HepG2 (cell line): ENCODE data around the gene UBE2Q2. TPM values are rescaled to one million over a fixed set of nuclear protein-coding genes. Genes with fewer than 3 reads are reported as not detected.

Experiments used
- ATAC-seq: fragments of 200-7000 bp; cut with Tn5 transposase; 3 replicates; pipeline ENCODE4 v1.9.1; 2020; ENCODE audit warnings: mild to moderate bottlenecking, moderate library complexity
- BruUV-seq: library from RNA; stranded (reverse); fragments of 400-500 nt; replicated peaks from 2 replicates; lab custom pipeline; 2021; lab: Mats Ljungman, UMichigan
- CTCF ChIA-PET: fragments of 300-600 bp; formaldehyde crosslinking; extraction: SDS; loops from one replicate; lab custom pipeline; 2021; ENCODE audit warnings: low total read pairs, inconsistent platforms, low intra/inter-chr PET ratio; lab: Yijun Ruan, JAX
- POLR2A ChIA-PET: fragments of 350-600 bp; sonication (Branson Sonifier 250); formaldehyde crosslinking; loops from one replicate; lab custom pipeline; 2020; ENCODE audit warnings: antibody characterized with exemption, inconsistent platforms; lab: Yijun Ruan, JAX
- DNase-seq: peaks from one replicate; pipeline ENCODE4 v3.0.0-alpha.2; 2015; ENCODE audit warnings: low spot score
- FAIRE-seq: peaks from 3 replicates; lab custom pipeline; 2011; peaks lifted over from hg19 to GRCh38; lab: Jason Lieb, UNC
- H2AFZ ChIP-seq: one replicate; pipeline ENCODE4 v1.6.1; 2011; ENCODE audit warnings: low read length, inconsistent platforms
- H3K27ac ChIP-seq: fragments of 300-600 bp; 3 replicates; pipeline ENCODE4 v1.8.0; 2011; ENCODE audit warnings: mixed run types, mild to moderate bottlenecking, mixed read lengths, low read length, inconsistent platforms; ENCODE audit not compliant: insufficient read depth; ENCODE audit errors: extremely low read length
- H3K27me3 ChIP-seq, 2 experiments: fragments of 200-600 bp in 1 of 2; 2 replicates in 1 of 2; 3 replicates in 1 of 2; pipeline versions ENCODE4 v1.6.0 to v1.8.0; 2011; ENCODE audit warnings: low read length in 2 of 2, mild to moderate bottlenecking in 2 of 2, moderate library complexity in 2 of 2, inconsistent platforms in 1 of 2; ENCODE audit not compliant: insufficient read depth in 2 of 2, control insufficient read depth in 1 of 2
- H3K36me3 ChIP-seq, 2 experiments: fragments of 200-600 bp in 1 of 2; replicated peaks in 1 of 2; 2 replicates in 1 of 2; 3 replicates in 1 of 2; pipeline versions ENCODE4 v1.5.1 to v1.8.0; 2011; ENCODE audit warnings: low read length in 2 of 2, inconsistent platforms in 1 of 2; ENCODE audit not compliant: insufficient read depth in 2 of 2, control insufficient read depth in 1 of 2
- H3K4me1 ChIP-seq: 2 replicates; pipeline ENCODE4 v1.5.1; 2012; ENCODE audit warnings: low read length, inconsistent platforms; ENCODE audit not compliant: insufficient read depth
- H3K4me2 ChIP-seq: 2 replicates; pipeline ENCODE4 v1.6.0; 2011; ENCODE audit warnings: low read depth, low read length, inconsistent platforms
- H3K4me3 ChIP-seq, 3 experiments: fragments of 200-600 bp in 1 of 3; sonication (generic), shearing (Covaris generic) in 1 of 3; replicated peaks in 1 of 3; 2 replicates each; pipeline ENCODE4 v1.5.1; 2011 to 2016; ENCODE audit warnings: low read length in 3 of 3, inconsistent platforms in 2 of 3, low read depth in 2 of 3, mild to moderate bottlenecking in 2 of 3, control low read depth in 1 of 3, mixed read lengths in 1 of 3; ENCODE audit not compliant: insufficient read depth in 1 of 3
- H3K79me2 ChIP-seq: one replicate; pipeline ENCODE4 v1.6.1; 2011; ENCODE audit warnings: low read length, inconsistent platforms; ENCODE audit not compliant: insufficient read depth
- H3K9ac ChIP-seq: 2 replicates; pipeline ENCODE4 v1.6.0; 2011; ENCODE audit warnings: mild to moderate bottlenecking, low read depth, low read length, inconsistent platforms; ENCODE audit not compliant: insufficient read depth
- H3K9me3 ChIP-seq: 2 replicates; pipeline ENCODE4 v1.5.1; 2012; ENCODE audit warnings: mild to moderate bottlenecking, low read length
- H4K20me1 ChIP-seq: 2 replicates; pipeline ENCODE4 v1.6.0; 2011; ENCODE audit warnings: inconsistent platforms, mild to moderate bottlenecking, low read length, moderate library complexity; ENCODE audit not compliant: insufficient read depth
- CENPX ChIP-seq: sonication (generic); formaldehyde crosslinking; IDR thresholded peaks from 2 replicates; pipeline ENCODE4 v1.9.0; 2021; ENCODE audit warnings: mild to moderate bottlenecking, missing genetic modification reagents, moderate library complexity
- ELF3 ChIP-seq: IDR thresholded peaks from 2 replicates; pipeline ENCODE4 v1.6.1; 2016; ENCODE audit warnings: missing genetic modification reagents, missing compliant biosample characterization
- HHEX ChIP-seq: IDR thresholded peaks from 2 replicates; pipeline ENCODE4 v1.6.1; 2016; ENCODE audit warnings: control low read depth
- HINFP ChIP-seq: sonication (generic); formaldehyde crosslinking; IDR thresholded peaks from 2 replicates; pipeline ENCODE4 v1.4.0; 2020; ENCODE audit warnings: low read depth, mild to moderate bottlenecking, missing genetic modification reagents
- IRF2 ChIP-seq: IDR thresholded peaks from 2 replicates; pipeline ENCODE4 v1.6.1; 2018; ENCODE audit warnings: missing genetic modification reagents, missing compliant biosample characterization
- MATR3 ChIP-seq: sonication (generic); formaldehyde crosslinking; IDR thresholded peaks from 2 replicates; pipeline ENCODE4 v1.4.0; 2020; ENCODE audit warnings: missing genetic modification reagents
- NFIC ChIP-seq: IDR thresholded peaks from 2 replicates; pipeline ENCODE4 v1.6.1; 2012; ENCODE audit warnings: mild to moderate bottlenecking, low read length, inconsistent platforms
- NFYC ChIP-seq: IDR thresholded peaks from 2 replicates; pipeline ENCODE4 v1.6.1; 2016; ENCODE audit warnings: missing genetic modification reagents, missing compliant biosample characterization
- SCMH1 ChIP-seq: sonication (generic); formaldehyde crosslinking; IDR thresholded peaks from 2 replicates; pipeline ENCODE4 v1.9.0; 2021; ENCODE audit warnings: missing genetic modification reagents, mild to moderate bottlenecking, borderline replicate concordance
- SNAPC4 ChIP-seq: sonication (generic); formaldehyde crosslinking; IDR thresholded peaks from 2 replicates; pipeline ENCODE4 v1.4.0; 2020; ENCODE audit warnings: mild to moderate bottlenecking, missing genetic modification reagents
- ZBTB7A ChIP-seq: sonication (generic); formaldehyde crosslinking; IDR thresholded peaks from 2 replicates; pipeline ENCODE4 v1.8.0; 2022; ENCODE audit warnings: mild to moderate bottlenecking, missing genetic modification reagents
- ZNF543 ChIP-seq: sonication (generic); formaldehyde crosslinking; IDR thresholded peaks from 2 replicates; pipeline ENCODE4 v1.4.0; 2020; ENCODE audit warnings: mild to moderate bottlenecking, missing genetic modification reagents
- ZNF607 ChIP-seq: sonication (generic); formaldehyde crosslinking; IDR thresholded peaks from 2 replicates; pipeline ENCODE4 v1.5.1; 2020; ENCODE audit warnings: missing genetic modification reagents, mild to moderate bottlenecking, borderline replicate concordance
- ZSCAN29 ChIP-seq: sonication (generic); formaldehyde crosslinking; conservative IDR thresholded peaks from 2 replicates; pipeline ENCODE4 v1.4.0; 2020; ENCODE audit warnings: mild to moderate bottlenecking, missing genetic modification reagents
- WGBS: methylation state at CpG from one replicate; pipeline ENCODE4 v1.1.6; 2017; ENCODE audit warnings: low lambda C conversion rate; 5-methylcytosine and 5-hydroxymethylcytosine counted together
- in situ Hi-C: cut with HindIII; loops from 2 replicates; pipeline ENCODE4 v1.10.0; 2017; ENCODE audit warnings: low pct_unique_long_range_greater_than_20kb; ENCODE audit not compliant: extremely low pct_ligation_motif_present
- intact Hi-C: fragments of 100-400 bp; cut with micrococcal nuclease; formaldehyde crosslinking; loops from one replicate; pipeline ENCODE4 v1.10.0; 2022; ENCODE audit not compliant: unreplicated experiment
- polyA plus RNA-seq, 8 experiments: library from polyadenylated mRNA; depleted of rRNA in 3 of 8; stranded (reverse) in 7 of 8; unstranded in 1 of 8; fragments of >200 nt; fragmentation: Illumina TruSeq in 4 of 8; extraction: Trizol in 4 of 8; gene quantifications; 2 replicates each; pipeline versions ENCODE4 v1.2.1 to v1.2.3, GENCODE V29; 2011 to 2016; ENCODE audit warnings: low read depth in 4 of 8, missing spikeins in 1 of 8, mixed read lengths in 1 of 8; ENCODE audit not compliant: insufficient read depth in 1 of 8
- total RNA-seq, 5 experiments: library from RNA; depleted of rRNA; stranded (reverse); fragments of >200 nt; fragmentation: Illumina TruSeq; extraction: Trizol; gene quantifications; 2 replicates each; pipeline ENCODE4 v1.2.3, GENCODE V29; 2016; ENCODE audit warnings: low read depth in 1 of 5
- TF ChIP-seq, protein P1 (sequence below): sonication (generic); formaldehyde crosslinking; IDR thresholded peaks from 2 replicates; pipeline ENCODE4 v1.4.0; 2020; ENCODE audit warnings: mild to moderate bottlenecking, missing genetic modification reagents
- TF ChIP-seq, protein P2 (sequence below): sonication (generic); formaldehyde crosslinking; IDR thresholded peaks from 2 replicates; pipeline ENCODE4 v1.8.1; 2023; ENCODE audit warnings: missing genetic modification reagents, mild to moderate bottlenecking, borderline replicate concordance

Gene UBE2Q2
- total and polyA plus RNA-seq, 2 of the 13 experiments (the other 11 are each of a cell fraction or from before 2014, with no cell fraction given): 10.6 to 20.4 TPM

DNA sequence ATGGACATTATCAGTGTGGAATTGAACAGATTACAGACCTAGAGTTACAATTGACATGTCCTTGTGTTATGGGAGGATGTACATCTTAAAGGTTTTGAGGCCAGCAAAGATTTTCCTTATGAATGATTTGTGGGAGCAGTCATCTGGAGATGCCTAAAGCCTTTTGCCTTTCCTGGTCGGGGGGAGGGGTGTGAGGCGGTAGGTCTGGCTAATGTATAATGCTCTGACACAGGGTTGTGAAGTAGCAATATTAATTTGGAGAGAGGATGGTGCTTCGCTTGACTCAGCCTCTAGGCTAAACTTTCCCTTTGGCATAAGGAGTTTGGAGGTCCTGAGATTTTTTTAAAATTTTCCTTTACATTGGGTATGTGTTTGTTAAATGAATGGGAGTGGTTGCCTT is 83.7 kb downstream of the UBE2Q2 start (continued):
- TF ChIP-seq, protein P1, sequence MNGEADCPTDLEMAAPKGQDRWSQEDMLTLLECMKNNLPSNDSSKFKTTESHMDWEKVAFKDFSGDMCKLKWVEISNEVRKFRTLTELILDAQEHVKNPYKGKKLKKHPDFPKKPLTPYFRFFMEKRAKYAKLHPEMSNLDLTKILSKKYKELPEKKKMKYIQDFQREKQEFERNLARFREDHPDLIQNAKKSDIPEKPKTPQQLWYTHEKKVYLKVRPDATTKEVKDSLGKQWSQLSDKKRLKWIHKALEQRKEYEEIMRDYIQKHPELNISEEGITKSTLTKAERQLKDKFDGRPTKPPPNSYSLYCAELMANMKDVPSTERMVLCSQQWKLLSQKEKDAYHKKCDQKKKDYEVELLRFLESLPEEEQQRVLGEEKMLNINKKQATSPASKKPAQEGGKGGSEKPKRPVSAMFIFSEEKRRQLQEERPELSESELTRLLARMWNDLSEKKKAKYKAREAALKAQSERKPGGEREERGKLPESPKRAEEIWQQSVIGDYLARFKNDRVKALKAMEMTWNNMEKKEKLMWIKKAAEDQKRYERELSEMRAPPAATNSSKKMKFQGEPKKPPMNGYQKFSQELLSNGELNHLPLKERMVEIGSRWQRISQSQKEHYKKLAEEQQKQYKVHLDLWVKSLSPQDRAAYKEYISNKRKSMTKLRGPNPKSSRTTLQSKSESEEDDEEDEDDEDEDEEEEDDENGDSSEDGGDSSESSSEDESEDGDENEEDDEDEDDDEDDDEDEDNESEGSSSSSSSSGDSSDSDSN (CRISPR knock-in tag): no peak
- TF ChIP-seq SCMH1 (CRISPR knock-in tag) (no peak), CENPX (no peak), NFIC (no peak), ZSCAN29 (CRISPR knock-in tag) (no peak)
- TF ChIP-seq, all 625 proteins: peak for 0

GRCh38 chr15:75927601-75928000 is 84.4 kb downstream of the UBE2Q2 start:
- Histone ChIP-seq H3K79me2 (peaks cover 35% of the 10 kb centered on the region), H3K36me3 (peaks cover 14 to 81% of the 10 kb centered on the region in 2 experiments), H3K27ac (no peak overlapping the region), H3K9ac (no peak overlapping the region), H3K27me3 (no peaks in the 10 kb centered on the region), H3K4me2 (no peak overlapping the region), H4K20me1 (peaks cover 4% of the 10 kb centered on the region; the same call in 1 of the 2 replicates), H3K9me3 (no peaks in the 10 kb centered on the region), H2AFZ (no peak overlapping the region), H3K4me1 (no peaks in the 10 kb centered on the region), H3K4me3 (no peak overlapping the region)
- DNase-seq (no peak), ATAC-seq (no peak), FAIRE-seq (no peak)
- intact Hi-C loops: loop anchor here (10.0 kb wide), 1 partner anchor 203 kb away; a partner anchor contains a TSS
- in situ Hi-C loops: loop anchor here (10.0 kb wide), 2 partner anchors 113 to 203 kb away; a partner anchor contains a TSS
- POLR2A ChIA-PET: no interaction called here
- no TSS peak for BruUV-seq
- CTCF ChIA-PET: no interaction called here
- WGBS: over 99% methylated on average over 4 of the region's 4 CpGs
- no peak for TF ChIP-seq ZNF543
- no peak for TF ChIP-seq ZNF607
- TF ChIP-seq HHEX (CRISPR knock-in tag): no peak
- TF ChIP-seq, protein P2, sequence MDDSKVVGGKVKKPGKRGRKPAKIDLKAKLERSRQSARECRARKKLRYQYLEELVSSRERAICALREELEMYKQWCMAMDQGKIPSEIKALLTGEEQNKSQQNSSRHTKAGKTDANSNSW (CRISPR knock-in tag): no peak
- no peak for TF ChIP-seq NFYC (CRISPR knock-in tag)
- no peak for TF ChIP-seq ZBTB7A (CRISPR knock-in tag)
- TF ChIP-seq IRF2 (CRISPR knock-in tag): no peak
- TF ChIP-seq SNAPC4 (CRISPR knock-in tag): no peak
- TF ChIP-seq HINFP: no peak
- TF ChIP-seq MATR3 (CRISPR knock-in tag): no peak
- TF ChIP-seq ELF3: no peak
